H9 (cell line): ENCODE results near the gene COA6. TPM values are rescaled to one million over a fixed set of nuclear protein-coding genes. Genes with fewer than 3 reads are reported as not detected.
A peak's percentile ranks its signal among the peaks of the same experiment; 100 is the strongest.

Experiments used
- DNase-seq: peaks from one replicate; pipeline ENCODE4 v3.0.0-alpha.2; 2017
- H2AFZ ChIP-seq: one replicate; pipeline ENCODE4 v1.6.1; 2013; ENCODE audit warnings: mild to moderate bottlenecking, low read length, control low read depth, moderate library complexity
- H2AK5ac ChIP-seq: 2 replicates; pipeline ENCODE4 v1.6.1; 2013; ENCODE audit warnings: low read length, control low read depth, mixed read lengths; ENCODE audit not compliant: insufficient read length
- H2BK120ac ChIP-seq: one replicate; pipeline ENCODE4 v1.6.1; 2013; ENCODE audit warnings: low read depth, mild to moderate bottlenecking, low read length, control low read depth, inconsistent platforms; ENCODE audit not compliant: poor library complexity, severe bottlenecking
- H2BK12ac ChIP-seq: 2 replicates; pipeline ENCODE4 v1.6.1; 2013; ENCODE audit warnings: low read length, control low read depth, mixed read lengths, low read depth; ENCODE audit not compliant: insufficient read length
- H2BK15ac ChIP-seq: 2 replicates; pipeline ENCODE4 v1.6.1; 2013; ENCODE audit warnings: low read depth, low read length, control low read depth
- H2BK20ac ChIP-seq: one replicate; pipeline ENCODE4 v1.6.1; 2013; ENCODE audit warnings: low read depth, mild to moderate bottlenecking, low read length, control low read depth, inconsistent platforms; ENCODE audit not compliant: poor library complexity, severe bottlenecking
- H2BK5ac ChIP-seq: 2 replicates; pipeline ENCODE4 v1.6.1; 2013; ENCODE audit warnings: low read length, control low read depth, mixed read lengths; ENCODE audit not compliant: insufficient read length
- H3K14ac ChIP-seq: 2 replicates; pipeline ENCODE4 v1.6.1; 2013; ENCODE audit warnings: low read length, control low read depth; ENCODE audit not compliant: insufficient read depth
- H3K18ac ChIP-seq: 2 replicates; pipeline ENCODE4 v1.6.1; 2013; ENCODE audit warnings: low read depth, mild to moderate bottlenecking, mixed read lengths, low read length, control low read depth; ENCODE audit not compliant: insufficient read length
- H3K23ac ChIP-seq: 2 replicates; pipeline ENCODE4 v1.6.1; 2013; ENCODE audit warnings: low read length, control low read depth, mixed read lengths, low read depth; ENCODE audit not compliant: insufficient read length
- H3K23me2 ChIP-seq: 2 replicates; pipeline ENCODE4 v1.6.1; 2013; ENCODE audit warnings: low read depth, mild to moderate bottlenecking, mixed read lengths, low read length, control low read depth; ENCODE audit not compliant: insufficient read length, poor library complexity, severe bottlenecking
- H3K27ac ChIP-seq: 2 replicates; pipeline ENCODE4 v1.5.1; 2013; ENCODE audit warnings: low read length, control low read depth, mixed read lengths, low read depth; ENCODE audit not compliant: insufficient read length
- H3K27me3 ChIP-seq: 2 replicates; pipeline ENCODE4 v1.6.1; 2013; ENCODE audit warnings: low read length, control low read depth, inconsistent platforms; ENCODE audit not compliant: insufficient read depth
- H3K4ac ChIP-seq: 2 replicates; pipeline ENCODE4 v1.6.1; 2013; ENCODE audit warnings: low read depth, mild to moderate bottlenecking, control low read depth, inconsistent platforms, low read length, moderate library complexity
- H3K4me1 ChIP-seq: 2 replicates; pipeline ENCODE4 v1.6.1; 2013; ENCODE audit warnings: low read length, control low read depth, inconsistent platforms; ENCODE audit not compliant: insufficient read depth
- H3K4me2 ChIP-seq: 2 replicates; pipeline ENCODE4 v1.6.1; 2013; ENCODE audit warnings: low read length, control low read depth, mixed read lengths; ENCODE audit not compliant: insufficient read length, insufficient read depth
- H3K56ac ChIP-seq: 2 replicates; pipeline ENCODE4 v1.6.1; 2013; ENCODE audit warnings: low read depth, mild to moderate bottlenecking, mixed read lengths, low read length, control low read depth; ENCODE audit not compliant: insufficient read length
- H3K79me1 ChIP-seq: 2 replicates; pipeline ENCODE4 v1.6.1; 2013; ENCODE audit warnings: low read depth, mild to moderate bottlenecking, moderate library complexity, low read length, control low read depth, inconsistent platforms; ENCODE audit not compliant: insufficient read depth, poor library complexity, severe bottlenecking
- H3K79me2 ChIP-seq: 2 replicates; pipeline ENCODE4 v1.6.1; 2013; ENCODE audit warnings: low read length, control low read depth, inconsistent platforms; ENCODE audit not compliant: insufficient read depth
- H3K9ac ChIP-seq: 2 replicates; pipeline ENCODE4 v1.6.1; 2013; ENCODE audit warnings: low read length, control low read depth, mixed read lengths; ENCODE audit not compliant: insufficient read length; ENCODE audit errors: extremely low read depth
- H3K9me3 ChIP-seq: one replicate; pipeline ENCODE4 v1.6.1; 2013; ENCODE audit warnings: low read depth, low read length, inconsistent platforms; ENCODE audit not compliant: control insufficient read depth
- H3T11ph ChIP-seq: one replicate; pipeline ENCODE4 v1.6.1; 2013; ENCODE audit warnings: mild to moderate bottlenecking, low read length, control low read depth, inconsistent platforms
- H4K20me1 ChIP-seq: one replicate; pipeline ENCODE4 v1.6.1; 2013; ENCODE audit not compliant: control insufficient read depth, insufficient read length, insufficient read depth
- H4K5ac ChIP-seq: 2 replicates; pipeline ENCODE4 v1.6.1; 2013; ENCODE audit warnings: low read depth, mild to moderate bottlenecking, mixed read lengths, low read length, control low read depth; ENCODE audit not compliant: insufficient read length
- H4K8ac ChIP-seq: replicated peaks from 2 replicates; pipeline ENCODE4 v1.6.1; 2013; ENCODE audit warnings: low read length, control low read depth, mixed read lengths, low read depth; ENCODE audit not compliant: insufficient read length
- H4K91ac ChIP-seq: 2 replicates; pipeline ENCODE4 v1.6.1; 2013; ENCODE audit warnings: low read depth, mild to moderate bottlenecking, moderate library complexity, mixed read lengths, low read length, control low read depth; ENCODE audit not compliant: insufficient read length
- H3K27ac Mint-ChIP-seq, 3 experiments: 2 replicates in 2 of 3; 3 replicates in 1 of 3; pipeline ENCODE4 v1.8.0; 2020 to 2021; ENCODE audit warnings: mixed read lengths in 3 of 3, mild to moderate bottlenecking in 1 of 3, moderate library complexity in 1 of 3
- H3K27me3 Mint-ChIP-seq: 2 replicates; pipeline ENCODE4 v1.8.0; 2021; ENCODE audit warnings: low read depth, mild to moderate bottlenecking, moderate library complexity, mixed read lengths
- H3K36me3 Mint-ChIP-seq, 3 experiments: 2 replicates in 2 of 3; 3 replicates in 1 of 3; pipeline ENCODE4 v1.8.0; 2020 to 2021; ENCODE audit warnings: low read depth in 3 of 3, mixed read lengths in 3 of 3; ENCODE audit not compliant: insufficient read depth in 1 of 3
- H3K4me1 Mint-ChIP-seq, 2 experiments: 2 replicates each; pipeline ENCODE4 v1.8.0; 2020; ENCODE audit warnings: mixed read lengths in 2 of 2
- H3K4me3 Mint-ChIP-seq, 2 experiments: 2 replicates in 1 of 2; 3 replicates in 1 of 2; pipeline ENCODE4 v1.8.0; 2020 to 2021; ENCODE audit warnings: mild to moderate bottlenecking in 2 of 2, mixed read lengths in 2 of 2, moderate library complexity in 1 of 2
- H3K9me3 Mint-ChIP-seq, 2 experiments: 2 replicates in 1 of 2; 3 replicates in 1 of 2; pipeline ENCODE4 v1.8.0; 2020; ENCODE audit warnings: mild to moderate bottlenecking in 2 of 2, mixed read lengths in 2 of 2, moderate library complexity in 1 of 2
- CTCF ChIP-seq: fragments of 200-600 bp; sonication (generic); conservative IDR thresholded peaks from 3 replicates; pipeline ENCODE4 v1.8.0; 2021; ENCODE audit warnings: antibody characterized with exemption, mild to moderate bottlenecking
- WGBS: extraction: QIAGEN DNeasy Blood & Tissue Kit; methylation state at CpG from one replicate; pipeline ENCODE4 v1.1.7; 2013; ENCODE audit warnings: missing lambda C conversion rate, low lambda C conversion rate, mixed read lengths; ENCODE audit not compliant: insufficient read length; ENCODE audit errors: extremely low coverage; 5-methylcytosine and 5-hydroxymethylcytosine counted together
- long read RNA-seq: library from polyadenylated mRNA; unstranded; transcript quantifications from one replicate; pipeline ENCODE4 v2.0.0, GENCODE V29; 2020
- total RNA-seq: library from RNA; stranded (reverse); gene quantifications from 2 replicates; pipeline ENCODE4 v1.2.1, GENCODE V29; 2021

The COA6 gene
- total RNA-seq, result 42.3 and 50.3 TPM in 2 replicates
- long read RNA-seq, transcript COA6-203 (3 exons, 710 nt), result major isoform, 23 of 29 reads
- long read RNA-seq, partial matches to known transcripts, result 0 of 29 reads
- long read RNA-seq, other reads (novel, unspliced or antisense), result 2 of 29 reads

- Histone ChIP-seq H3K23ac (no peak within 1 kb of the TSS), H3K27ac (peak within 1 kb of the TSS; percentile 77), H3K27me3 (no peaks in the 10 kb centered on the region), H2BK120ac (no peak within 1 kb of the TSS), H2AK5ac (no peak within 1 kb of the TSS), H3K14ac (peak within 1 kb of the TSS; percentile 79), H3K79me1 (no peaks in the 10 kb centered on the region), H3K18ac (peak within 1 kb of the TSS; percentile 66), H3K9ac (peak within 1 kb of the TSS; percentile 92), H3T11ph (no peak within 1 kb of the TSS), H3K4me1 (peaks cover 3% of the 10 kb centered on the region; the same call in 1 of the 2 replicates), H2BK20ac (no peak within 1 kb of the TSS), H3K56ac (no peak within 1 kb of the TSS), H4K91ac (no peak within 1 kb of the TSS), H3K79me2 (peaks cover 3% of the 10 kb centered on the region; the same call in 1 of the 2 replicates), H2BK12ac (no peak within 1 kb of the TSS), H2BK5ac (no peak within 1 kb of the TSS), H2AFZ (peak within 1 kb of the TSS; percentile 86), H4K8ac (no peak within 1 kb of the TSS), H3K23me2 (no peaks in the 10 kb centered on the region), H3K4me2 (peak within 1 kb of the TSS; percentile 46), H4K5ac (no peak within 1 kb of the TSS), H3K9me3 (no peaks in the 10 kb centered on the region), H2BK15ac (no peak within 1 kb of the TSS), H3K4ac (no peak within 1 kb of the TSS), H4K20me1 (no peaks in the 10 kb centered on the region)
- peaks cover 10 to 14% of the 10 kb centered on the region in 2 experiments for H3K4me1 Mint-ChIP-seq
- DNase-seq, result peak; percentile 92
- TF ChIP-seq CTCF, result no peak
- no peaks in the 10 kb centered on the region for H3K9me3 Mint-ChIP-seq
- H3K27me3 Mint-ChIP-seq, result peaks cover 19% of the 10 kb centered on the region
- H3K4me3 Mint-ChIP-seq, result peak within 1 kb of the TSS; percentile 95 to 98
- peak within 1 kb of the TSS; percentile 96 to 99 (median 99) for H3K27ac Mint-ChIP-seq
- WGBS, result no CpG with 5 or more reads among the region's 62 CpGs
- peaks cover 20 to 38% (median 32%) of the 10 kb centered on the region in 3 experiments for H3K36me3 Mint-ChIP-seq
Measured at GRCh38 chr1:234373064-234373958, at the start of gene COA6. Gene COA6, plus strand, starts transcription at chr1:234373456. Its CDS starts 11 bp downstream, at chr1:234373467.
